ENCODE data around the gene LONP2. TPM values are rescaled to one million over a fixed set of nuclear protein-coding genes. Genes with fewer than 3 reads are reported as not detected.
A peak's percentile ranks its signal among the peaks of the same experiment; 100 is the strongest.
"Not testable (repeated sequence)": the region's sequence is repeated elsewhere in the genome, so short reads cannot be mapped to it uniquely, and the experiment has no call there.

The LONP2 gene
- total RNA-seq, 1 experiment from 2014 or later: 58.0 TPM

GRCh38 chr16:48334325-48334724, 90.2 kb downstream of the LONP2 start:
- DNase-seq (ENCODE audit: low spot score): no peak

GRCh38 chr16:48335961-48336360, 91.9 kb downstream of the LONP2 start:
- DNase-seq (ENCODE audit: low spot score): peak; percentile 6

DNA sequence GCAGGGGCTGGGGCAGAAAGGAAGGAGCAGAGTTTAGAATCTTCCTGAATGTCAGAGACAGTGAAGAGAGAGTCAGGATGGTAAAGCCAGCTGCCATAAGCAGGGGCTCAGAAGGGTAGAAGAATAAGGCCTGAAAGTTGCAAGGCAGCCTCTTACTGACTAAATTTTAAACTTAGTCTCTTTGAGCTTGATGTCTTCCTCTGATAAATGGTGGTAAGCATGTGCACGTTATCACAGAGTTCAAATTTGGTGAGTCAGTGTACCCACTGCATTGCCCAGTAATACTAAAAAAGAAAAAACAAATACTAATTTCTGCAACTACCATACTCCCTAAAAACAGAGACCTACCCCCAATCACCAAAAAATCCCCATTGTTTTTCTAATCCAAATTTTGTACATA, 96.0 kb downstream of the LONP2 start:
- no peak for DNase-seq (ENCODE audit: low spot score)

DNA sequence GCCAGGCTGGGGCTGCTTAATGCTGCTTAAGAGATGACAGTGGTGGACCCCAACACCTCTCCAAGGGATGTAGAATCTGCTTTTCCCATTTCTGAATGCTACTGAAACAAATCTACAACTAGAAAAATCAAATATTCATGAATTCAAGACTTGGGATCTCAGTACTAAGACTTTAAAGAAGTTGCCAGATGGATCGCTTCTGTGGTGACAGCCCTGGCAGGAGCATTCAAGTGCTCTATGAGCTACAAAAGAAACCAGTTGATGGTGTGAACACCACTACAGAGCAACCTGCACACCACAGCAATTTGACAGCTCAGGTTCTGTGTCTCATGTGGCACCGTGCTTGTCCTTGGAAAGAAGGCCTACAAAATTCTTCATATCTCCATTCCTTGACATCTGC, 98.5 kb downstream of the LONP2 start:
- DNase-seq (ENCODE audit: low spot score): no peak

DNA sequence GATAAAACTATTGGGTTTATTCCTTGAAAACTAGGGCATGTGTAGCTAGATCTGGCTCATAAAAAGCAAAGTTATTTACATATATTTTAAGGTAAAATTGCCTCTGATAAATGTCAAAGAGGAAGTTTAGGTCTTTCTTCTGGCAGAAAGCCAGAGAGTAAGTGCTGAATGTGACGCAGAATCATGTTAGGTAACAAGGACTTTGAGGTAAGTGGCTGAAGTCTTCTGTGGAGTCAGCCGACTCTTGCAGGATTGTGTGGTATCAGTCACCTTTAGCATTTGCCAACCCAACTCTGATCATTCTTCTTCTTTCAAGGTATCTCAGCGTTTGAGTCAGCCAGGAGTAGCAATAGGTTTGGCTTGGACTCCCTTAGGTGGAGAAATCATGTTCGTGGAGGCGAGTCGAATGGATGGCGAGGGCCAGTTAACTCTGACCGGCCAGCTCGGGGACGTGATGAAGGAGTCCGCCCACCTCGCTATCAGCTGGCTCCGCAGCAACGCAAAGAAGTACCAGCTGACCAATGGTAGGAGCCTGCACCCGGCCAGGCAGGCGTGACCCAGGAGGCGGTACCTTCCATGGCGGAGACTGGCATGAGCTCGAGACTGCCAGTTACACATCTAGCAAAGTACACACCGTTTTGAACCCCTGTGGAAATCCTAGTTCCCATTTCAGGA, 103.2 kb downstream of the LONP2 start:
- no peak for DNase-seq (ENCODE audit: low spot score)

GRCh38 chr16:48347980-48348379, 103.9 kb downstream of the LONP2 start:
- no peak for DNase-seq (ENCODE audit: low spot score)

- DNase-seq (ENCODE audit: low spot score): peak; percentile 23
These were observed 106.6 kb downstream of the LONP2 start for GRCh38 chr16:48350736-48351135.

- DNase-seq (ENCODE audit: low spot score): no peak
These were observed 108.7 kb downstream of the LONP2 start for GRCh38 chr16:48352648-48353390.

DNA sequence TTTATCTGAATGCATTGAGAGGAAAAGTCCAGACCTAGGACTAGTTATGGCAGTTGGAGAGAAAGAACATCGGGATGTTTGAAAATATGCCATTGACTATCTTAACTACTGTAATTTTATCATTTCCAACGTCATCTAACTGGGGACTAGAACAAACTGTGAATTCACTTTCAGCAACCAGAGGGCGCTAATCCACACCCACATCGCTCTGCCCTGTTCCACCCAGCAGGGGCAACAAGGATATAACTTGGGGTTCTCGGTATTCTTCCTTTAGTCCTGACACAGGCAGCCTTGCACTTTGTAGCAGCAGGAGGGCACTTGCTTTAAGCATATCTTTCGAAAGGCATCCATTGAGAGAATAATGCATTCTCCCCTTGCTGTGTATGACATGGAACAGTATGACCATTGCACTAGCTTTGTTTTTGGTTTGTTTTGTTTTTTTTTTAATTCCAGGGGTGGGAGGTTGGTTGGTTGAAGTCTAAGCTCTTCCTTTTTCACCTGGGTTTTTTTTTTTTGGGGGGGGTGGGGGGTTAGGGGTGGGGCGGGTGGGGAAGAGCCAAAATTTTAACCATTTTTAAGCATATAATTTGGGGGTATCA, 109.6 kb downstream of the LONP2 start:
- DNase-seq (ENCODE audit: low spot score): peak; percentile 85

DNA sequence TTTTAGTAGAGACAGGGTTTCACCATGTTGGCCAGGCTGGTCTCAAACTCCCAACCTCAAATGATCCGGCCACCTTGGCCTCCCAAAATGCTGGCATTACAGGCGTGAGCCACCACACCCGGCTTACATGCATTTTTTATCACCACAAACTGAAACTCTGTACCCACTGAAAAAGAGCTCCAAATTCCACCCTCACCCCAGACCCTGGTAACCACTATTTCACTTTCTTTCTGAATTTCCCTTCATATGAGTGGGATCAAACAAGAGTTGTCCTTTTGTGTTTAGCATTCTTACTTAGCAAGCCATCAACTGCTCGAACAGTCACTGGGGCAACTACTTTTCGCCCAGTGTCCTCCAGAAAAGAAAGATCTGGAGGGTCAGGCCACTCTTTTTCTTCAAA, 110.3 kb downstream of the LONP2 start:
- DNase-seq (ENCODE audit: low spot score): not testable (repeated sequence)

DNA sequence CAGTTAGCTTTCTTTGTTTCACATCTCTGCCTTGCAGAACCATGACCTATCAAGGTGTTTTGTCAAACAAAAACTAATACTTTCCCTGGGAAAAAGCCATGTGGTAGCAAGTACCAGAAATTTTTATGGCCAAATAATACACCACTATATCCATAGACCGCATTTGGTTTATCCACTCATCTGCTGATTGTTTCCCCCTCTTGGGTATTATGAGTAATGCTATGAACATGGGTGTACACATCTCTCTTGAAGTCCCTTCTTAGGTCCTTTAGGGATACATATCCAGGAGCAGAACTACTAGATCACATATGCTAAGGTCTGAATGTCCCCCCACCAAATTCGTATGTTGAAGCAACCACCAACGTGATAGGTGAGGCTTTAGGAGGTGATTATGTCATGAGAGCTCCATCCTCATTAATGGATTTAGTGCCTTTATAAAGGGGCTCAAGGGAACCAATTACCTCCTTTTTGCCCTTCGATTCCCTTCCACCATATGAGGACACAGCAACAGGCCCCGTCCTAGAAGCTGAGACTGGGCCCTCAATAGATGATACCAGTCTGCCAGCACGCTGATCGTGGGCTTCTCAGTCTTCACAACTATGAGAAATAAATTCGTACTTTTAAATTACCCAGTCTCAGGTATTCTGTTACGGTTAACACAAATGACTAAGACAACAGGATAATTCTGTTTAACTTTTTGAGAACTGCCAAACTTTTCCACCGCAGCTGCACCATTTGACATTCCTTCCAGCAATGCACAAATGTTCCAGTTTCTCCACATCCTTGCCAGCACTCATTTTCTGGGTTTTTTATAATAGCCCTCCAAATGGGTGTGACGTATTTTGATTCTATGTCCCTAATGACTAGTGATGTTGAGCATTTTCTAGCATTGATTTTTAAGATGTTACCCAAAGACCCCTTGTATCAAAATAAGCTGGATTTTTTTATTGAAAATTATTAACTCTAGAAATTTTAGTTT, 111.1 kb downstream of the LONP2 start:
- no peak for DNase-seq (ENCODE audit: low spot score)

- no peak for DNase-seq (ENCODE audit: low spot score)
These were observed 112.7 kb downstream of the LONP2 start for GRCh38 chr16:48356633-48357376.

- no peak for DNase-seq (ENCODE audit: low spot score)
These were observed 114.3 kb downstream of the LONP2 start for GRCh38 chr16:48358419-48358818.

- no peak for DNase-seq (ENCODE audit: low spot score)
These were observed 115.9 kb downstream of the LONP2 start for GRCh38 chr16:48359983-48360382.

DNA sequence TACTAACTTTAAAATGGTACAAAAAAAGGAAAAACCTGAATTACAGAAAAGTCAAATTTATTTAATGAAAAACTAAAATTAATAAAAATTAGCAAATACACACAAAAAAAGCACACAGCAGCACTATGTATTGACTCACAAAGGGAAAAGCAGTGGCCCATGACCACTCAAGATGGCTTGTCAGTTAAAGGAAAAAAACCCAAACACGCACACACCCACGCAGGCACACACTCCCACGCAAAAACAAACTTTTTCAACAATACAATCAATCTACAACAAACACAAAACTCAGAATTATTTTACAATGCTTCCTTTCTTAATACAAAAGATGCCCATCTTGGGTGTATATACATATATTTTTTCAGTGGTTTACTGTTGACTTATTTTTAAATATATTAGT, 116.9 kb downstream of the LONP2 start:
- no peak for DNase-seq (ENCODE audit: low spot score)

DNA sequence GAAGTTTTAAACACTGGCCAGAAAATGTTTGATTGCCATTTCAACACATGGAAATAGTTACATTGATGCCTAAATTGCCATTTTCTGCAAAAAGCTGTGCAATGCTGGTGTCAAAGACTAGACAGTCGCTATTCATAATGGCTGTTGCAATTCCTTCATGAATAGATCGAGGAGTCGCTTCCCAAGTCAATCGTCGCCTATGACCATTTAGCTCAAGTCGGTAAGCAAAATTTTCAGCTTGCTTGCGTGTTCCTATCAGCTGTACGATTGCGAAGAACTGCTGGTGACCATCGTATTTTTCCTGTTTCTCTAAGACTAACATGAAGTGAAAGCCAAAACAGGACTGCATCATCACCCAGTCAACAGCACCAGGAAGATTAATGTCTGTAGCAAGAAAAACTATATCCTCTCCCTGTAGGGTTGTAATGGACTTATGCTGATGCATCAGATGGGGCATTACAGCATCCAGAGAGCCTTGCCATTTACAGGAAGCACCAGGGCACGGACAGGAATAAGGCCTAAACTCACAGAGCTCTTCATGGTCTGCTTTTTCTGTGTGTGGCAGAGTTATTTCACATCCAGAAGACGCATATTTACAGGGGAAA, 117.5 kb downstream of the LONP2 start:
- DNase-seq (ENCODE audit: low spot score): no peak

DNA sequence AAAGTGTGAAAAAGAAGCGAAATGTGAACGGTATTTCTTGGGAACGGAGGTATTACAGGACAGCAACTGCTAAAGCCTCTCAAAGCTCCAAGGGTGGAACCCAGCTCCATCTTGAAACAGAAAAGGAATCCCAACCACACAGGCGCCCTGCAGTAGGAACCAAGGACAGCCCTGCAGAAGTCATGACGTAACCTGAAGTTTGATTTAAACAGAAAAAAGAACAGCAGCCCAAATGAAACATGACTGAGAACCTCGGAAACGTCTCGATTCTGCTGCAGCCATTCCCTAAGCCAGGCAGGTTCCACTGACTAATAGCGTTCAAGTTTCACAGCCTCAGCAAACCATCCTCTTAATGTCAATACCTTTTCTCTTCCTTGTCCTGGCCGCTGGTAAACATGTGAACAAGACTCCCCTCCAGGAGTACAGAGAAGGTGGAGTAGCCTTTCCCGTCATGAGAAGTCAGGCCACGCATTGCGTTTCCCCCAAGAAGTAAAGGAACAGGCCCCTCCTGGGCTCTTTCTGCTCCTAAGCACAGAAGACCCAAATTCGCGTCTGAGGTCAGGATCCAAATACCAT, 121.0 kb downstream of the LONP2 start:
- no peak for DNase-seq (ENCODE audit: low spot score)

- DNase-seq (ENCODE audit: low spot score): peak; percentile 79
These were observed 121.6 kb downstream of the LONP2 start for GRCh38 chr16:48365601-48366164.

DNA sequence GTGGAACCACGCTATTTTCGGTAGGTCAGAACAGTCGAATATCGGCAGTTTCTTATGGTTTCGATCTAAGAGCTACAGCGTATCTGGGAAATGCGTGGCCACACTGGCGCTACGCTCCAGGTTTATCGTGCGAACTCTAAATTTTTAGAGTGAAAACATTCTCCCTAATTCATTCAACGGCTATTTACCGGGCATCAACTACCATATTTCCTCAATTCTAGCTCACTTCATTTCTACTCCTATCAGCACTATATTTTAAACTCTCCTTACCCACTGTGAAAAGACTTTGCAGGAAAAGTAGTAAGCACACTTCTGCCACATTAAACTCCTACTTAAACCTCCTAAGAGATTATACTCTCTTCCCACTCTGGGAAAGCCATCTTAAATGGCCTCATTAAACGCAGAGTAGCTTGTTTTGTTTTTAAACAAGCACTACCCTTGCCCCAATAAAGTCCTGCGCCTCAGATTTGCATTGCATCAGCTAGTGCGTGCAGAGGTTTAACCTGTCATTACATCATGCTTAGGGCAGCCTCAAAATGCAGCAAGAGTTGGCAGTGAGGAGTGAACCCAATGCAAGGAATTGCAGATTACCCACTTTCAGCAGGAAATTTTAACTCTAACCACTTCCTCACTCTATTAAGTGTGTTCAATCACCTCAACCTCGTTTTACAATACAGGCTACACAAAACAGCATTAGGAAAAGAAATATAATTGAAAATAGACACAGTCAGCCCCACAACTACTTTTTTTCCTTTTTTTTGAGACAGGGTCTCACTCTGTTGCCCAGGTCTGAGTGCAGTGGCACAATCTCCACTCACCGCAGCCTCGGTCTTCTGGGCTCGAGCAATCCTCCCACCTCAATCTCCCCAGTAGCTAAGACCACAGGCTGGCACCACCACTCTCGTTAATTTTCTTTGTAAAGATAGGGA, 122.3 kb downstream of the LONP2 start:
- DNase-seq (ENCODE audit: low spot score): peak; percentile 65
